ENCODE measurements around the gene TRERF1.

- TF ChIP-seq CTCF (IDR thresholded peaks at IDR 0.05), result no peak
- no peak for TF ChIP-seq POLR2A (IDR thresholded peaks at IDR 0.05)
Observed at GRCh38 chr6:42341771-42342553, 109.8 kb downstream of the TRERF1 start.

Measured in thyroid gland (tissue), 4 donors.